NB4 (cell line): ENCODE data around the gene ADCY1.

Experiments
- DNase-seq: peaks from one replicate; pipeline ENCODE4 v3.0.0; 2010; ENCODE audit warnings: low read depth
- H3K4me3 ChIP-seq: one replicate; pipeline ENCODE4 v1.5.1; 2011; ENCODE audit warnings: mild to moderate bottlenecking, low read depth, low read length, moderate library complexity
- MYC ChIP-seq: IDR thresholded peaks from 2 replicates; pipeline ENCODE4 v1.6.1; 2011; ENCODE audit warnings: low read depth, low read length
- POLR2A ChIP-seq: IDR thresholded peaks from 2 replicates; pipeline ENCODE4 v1.6.1; 2011; ENCODE audit warnings: mild to moderate bottlenecking; ENCODE audit not compliant: insufficient read length; ENCODE audit errors: extremely low read depth
- TF ChIP-seq, protein P1 (sequence below): IDR thresholded peaks from 2 replicates; pipeline ENCODE4 v1.6.1; 2011; ENCODE audit warnings: low read depth, low read length
- TF ChIP-seq, protein P2 (sequence below): IDR thresholded peaks from one replicate; pipeline ENCODE4 v1.5.1; 2012; ENCODE audit warnings: low read depth, low read length

The ADCY1 gene

DNA sequence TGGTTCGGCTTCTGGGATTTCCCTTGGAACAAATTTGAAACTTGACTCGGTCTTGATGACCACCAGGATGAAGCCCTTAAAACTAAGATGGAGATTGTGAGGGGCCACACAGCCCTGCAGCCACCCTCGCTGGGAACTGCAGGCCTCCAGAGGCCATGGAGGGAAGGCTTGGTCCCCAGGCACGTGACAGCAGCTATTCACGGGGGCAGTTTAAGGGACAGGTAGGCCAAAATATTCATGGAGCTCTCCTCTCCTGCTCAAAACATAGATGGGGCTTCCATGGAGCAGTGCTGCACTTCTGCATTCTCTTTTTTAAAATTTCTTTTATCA, 137.0 kb downstream of the ADCY1 start:
- H3K4me3 ChIP-seq: no peak overlapping the region
- TF ChIP-seq, protein P1, sequence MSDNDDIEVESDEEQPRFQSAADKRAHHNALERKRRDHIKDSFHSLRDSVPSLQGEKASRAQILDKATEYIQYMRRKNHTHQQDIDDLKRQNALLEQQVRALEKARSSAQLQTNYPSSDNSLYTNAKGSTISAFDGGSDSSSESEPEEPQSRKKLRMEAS: no peak
- TF ChIP-seq, protein P2, sequence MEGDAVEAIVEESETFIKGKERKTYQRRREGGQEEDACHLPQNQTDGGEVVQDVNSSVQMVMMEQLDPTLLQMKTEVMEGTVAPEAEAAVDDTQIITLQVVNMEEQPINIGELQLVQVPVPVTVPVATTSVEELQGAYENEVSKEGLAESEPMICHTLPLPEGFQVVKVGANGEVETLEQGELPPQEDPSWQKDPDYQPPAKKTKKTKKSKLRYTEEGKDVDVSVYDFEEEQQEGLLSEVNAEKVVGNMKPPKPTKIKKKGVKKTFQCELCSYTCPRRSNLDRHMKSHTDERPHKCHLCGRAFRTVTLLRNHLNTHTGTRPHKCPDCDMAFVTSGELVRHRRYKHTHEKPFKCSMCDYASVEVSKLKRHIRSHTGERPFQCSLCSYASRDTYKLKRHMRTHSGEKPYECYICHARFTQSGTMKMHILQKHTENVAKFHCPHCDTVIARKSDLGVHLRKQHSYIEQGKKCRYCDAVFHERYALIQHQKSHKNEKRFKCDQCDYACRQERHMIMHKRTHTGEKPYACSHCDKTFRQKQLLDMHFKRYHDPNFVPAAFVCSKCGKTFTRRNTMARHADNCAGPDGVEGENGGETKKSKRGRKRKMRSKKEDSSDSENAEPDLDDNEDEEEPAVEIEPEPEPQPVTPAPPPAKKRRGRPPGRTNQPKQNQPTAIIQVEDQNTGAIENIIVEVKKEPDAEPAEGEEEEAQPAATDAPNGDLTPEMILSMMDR: no peak
- no peak for TF ChIP-seq MYC
- TF ChIP-seq POLR2A: no peak
- DNase-seq: no peak

DNA sequence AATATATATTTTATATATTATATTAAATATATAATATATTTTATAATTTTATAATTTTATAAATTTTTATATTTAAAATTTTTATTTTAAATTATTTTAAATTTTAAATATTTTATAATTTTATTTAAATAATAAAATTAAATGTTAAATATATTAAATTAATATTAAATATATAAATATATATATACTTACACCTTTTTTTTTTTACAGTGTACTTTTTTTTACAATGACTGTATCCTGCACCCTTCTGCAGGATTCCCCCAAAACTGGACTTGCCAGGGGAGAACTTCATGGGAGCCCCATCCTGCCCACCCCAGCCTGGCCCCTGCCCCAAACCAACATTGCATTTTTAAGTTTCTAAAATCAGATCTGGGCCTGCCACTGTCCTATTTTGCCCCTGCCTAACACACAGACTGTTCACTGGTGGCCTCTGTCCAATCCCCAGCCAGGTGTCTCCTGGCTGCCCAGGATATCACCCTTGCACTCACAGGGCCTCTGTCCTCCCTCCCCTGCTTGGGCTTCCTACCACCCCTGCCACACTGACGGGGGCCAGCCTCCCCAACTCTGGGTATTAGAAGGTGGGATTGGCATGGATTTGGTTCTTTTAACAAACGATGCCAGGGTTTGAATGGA, 138.0 kb downstream of the ADCY1 start:
- no peak overlapping the region for H3K4me3 ChIP-seq
- DNase-seq: peak; percentile 9
- TF ChIP-seq MYC (no peak), POLR2A (no peak)
- TF ChIP-seq, protein P2: no peak
- TF ChIP-seq, protein P1: no peak

DNA sequence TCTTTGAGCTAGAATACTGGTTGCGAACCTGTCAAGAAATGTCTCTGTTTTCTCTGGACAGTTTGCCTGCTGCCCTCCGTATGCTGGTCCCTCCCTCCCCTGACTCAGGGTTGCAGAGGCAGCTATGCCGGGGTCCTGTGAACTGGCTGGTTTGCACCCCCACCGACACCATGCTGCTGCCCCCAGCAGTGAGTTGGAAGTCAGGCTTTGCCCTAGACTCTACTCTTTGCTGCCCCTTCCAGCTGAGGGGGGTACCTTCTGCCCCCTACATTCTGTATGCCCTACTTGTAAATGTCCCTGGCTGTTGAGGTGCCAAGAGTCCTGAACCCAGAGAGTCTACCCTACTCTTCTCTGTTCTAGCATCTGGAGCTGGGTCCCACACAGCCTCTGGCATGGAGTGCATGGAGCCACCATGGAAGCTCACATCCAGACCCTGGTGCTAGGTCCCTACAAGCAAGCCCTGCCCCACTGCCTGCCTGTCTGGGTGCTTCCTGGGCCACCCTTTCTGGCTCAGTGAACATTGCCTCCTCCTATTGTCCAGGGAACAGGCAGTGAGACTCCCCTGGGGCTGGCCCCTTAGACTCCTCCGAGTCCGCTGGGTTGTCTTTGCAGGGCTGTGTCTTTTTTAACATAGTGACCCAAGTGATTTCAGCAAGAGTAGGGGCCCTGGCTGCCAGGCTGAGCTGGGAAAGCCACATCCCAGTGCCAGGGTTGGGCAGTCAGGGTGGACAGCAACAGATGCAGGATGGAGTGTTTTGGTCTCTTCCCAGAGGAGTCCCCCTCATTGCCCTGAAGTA, 138.9 kb downstream of the ADCY1 start:
- DNase-seq: peak; percentile 7
- H3K4me3 ChIP-seq: no peak overlapping the region
- TF ChIP-seq, protein P2: no peak
- TF ChIP-seq POLR2A: no peak
- TF ChIP-seq MYC: no peak
- TF ChIP-seq, protein P1: no peak

DNA sequence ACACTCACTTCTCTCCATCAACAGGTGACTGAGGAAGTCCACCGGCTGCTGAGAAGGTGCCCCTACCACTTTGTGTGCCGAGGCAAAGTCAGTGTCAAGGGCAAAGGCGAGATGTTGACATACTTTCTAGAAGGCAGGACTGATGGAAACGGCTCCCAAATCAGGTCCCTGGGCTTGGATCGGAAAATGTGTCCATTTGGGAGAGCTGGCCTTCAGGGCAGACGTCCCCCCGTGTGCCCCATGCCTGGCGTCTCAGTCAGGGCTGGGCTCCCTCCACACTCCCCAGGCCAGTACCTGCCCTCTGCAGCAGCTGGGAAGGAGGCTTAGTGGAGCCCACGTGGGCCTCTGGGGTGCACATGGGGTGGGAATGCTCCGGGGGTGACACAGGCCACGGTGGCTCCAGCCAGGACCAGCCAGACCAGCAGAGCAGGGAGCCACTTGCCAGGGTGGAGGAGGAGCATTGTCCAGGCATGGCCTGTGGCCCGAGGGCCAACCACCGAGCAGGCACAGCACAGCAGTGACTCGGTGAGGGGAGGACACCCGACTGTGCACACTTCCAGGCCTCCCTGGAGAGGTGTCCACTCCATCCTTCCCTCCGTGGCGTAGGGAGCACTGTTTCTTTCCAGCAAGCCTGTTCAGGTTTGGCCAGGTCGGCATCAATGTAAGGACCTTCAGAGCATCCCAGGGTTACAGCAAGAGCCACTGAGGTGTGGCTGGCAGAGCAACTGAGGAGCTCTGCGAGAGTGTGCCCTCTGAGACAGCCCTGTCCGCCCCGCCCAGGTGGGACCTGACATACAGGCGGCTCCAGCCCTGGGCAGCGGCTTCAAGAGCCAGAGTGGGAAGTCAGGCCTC, 139.7 kb downstream of the ADCY1 start:
- H3K4me3 ChIP-seq: no peak overlapping the region
- TF ChIP-seq POLR2A (no peak), MYC (no peak)
- TF ChIP-seq, protein P2: no peak
- TF ChIP-seq, protein P1: no peak
- DNase-seq: peak; percentile 2

DNA sequence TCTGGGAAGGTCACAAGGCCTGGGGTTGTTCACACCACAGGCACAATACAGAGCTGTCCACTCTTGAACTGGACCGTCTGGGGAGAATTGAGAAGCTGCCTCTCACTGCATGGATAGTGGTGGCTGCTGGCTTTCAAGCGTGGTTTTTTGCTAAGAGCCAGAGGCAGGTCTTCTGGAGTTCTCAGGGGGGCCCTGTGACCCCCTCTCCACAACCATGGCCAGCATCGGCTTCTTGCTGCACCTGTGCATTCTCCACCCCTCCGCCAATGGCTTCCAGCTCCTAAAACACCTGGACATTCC, 140.3 kb downstream of the ADCY1 start:
- TF ChIP-seq MYC (no peak), POLR2A (no peak)
- TF ChIP-seq, protein P2: no peak
- TF ChIP-seq, protein P1: no peak
- H3K4me3 ChIP-seq: no peak overlapping the region
- DNase-seq: no peak
